GM12875 (cell line): ENCODE results near the gene ZFYVE28.
A peak's percentile ranks its signal among the peaks of the same experiment; 100 is the strongest.

ENCODE experiments used
- H3K4me3 ChIP-seq: one replicate; pipeline ENCODE4 v1.5.1; 2011; ENCODE audit warnings: low read depth, low read length, control low read depth
- TF ChIP-seq, protein P1 (sequence below): IDR thresholded peaks from 2 replicates; pipeline ENCODE4 v1.5.1; 2011; ENCODE audit warnings: low read depth, mild to moderate bottlenecking, control low read depth, inconsistent platforms, low read length, moderate library complexity, borderline replicate concordance; ENCODE audit not compliant: insufficient read depth

The ZFYVE28 gene

DNA sequence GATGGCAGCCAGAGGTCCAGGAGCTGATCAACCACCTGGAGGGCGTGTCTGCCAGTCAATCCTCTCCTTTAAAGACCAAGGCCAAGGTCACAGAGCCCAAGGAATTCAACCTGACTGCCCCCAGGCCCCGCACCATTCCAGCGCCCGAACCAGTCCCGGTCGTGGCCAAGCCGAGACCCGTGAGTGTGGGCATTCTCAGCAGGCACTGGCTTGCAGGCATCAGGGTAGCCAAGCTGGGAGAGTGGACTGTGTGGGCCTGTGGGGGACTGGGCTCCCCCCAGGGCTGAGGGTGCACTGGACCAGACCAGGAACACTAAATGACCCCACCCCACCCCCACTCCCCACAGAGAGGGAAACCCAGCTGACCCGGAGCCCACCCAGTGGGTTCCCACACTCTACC is 26.7 kb upstream of the ZFYVE28 start:
- TF ChIP-seq, protein P1, sequence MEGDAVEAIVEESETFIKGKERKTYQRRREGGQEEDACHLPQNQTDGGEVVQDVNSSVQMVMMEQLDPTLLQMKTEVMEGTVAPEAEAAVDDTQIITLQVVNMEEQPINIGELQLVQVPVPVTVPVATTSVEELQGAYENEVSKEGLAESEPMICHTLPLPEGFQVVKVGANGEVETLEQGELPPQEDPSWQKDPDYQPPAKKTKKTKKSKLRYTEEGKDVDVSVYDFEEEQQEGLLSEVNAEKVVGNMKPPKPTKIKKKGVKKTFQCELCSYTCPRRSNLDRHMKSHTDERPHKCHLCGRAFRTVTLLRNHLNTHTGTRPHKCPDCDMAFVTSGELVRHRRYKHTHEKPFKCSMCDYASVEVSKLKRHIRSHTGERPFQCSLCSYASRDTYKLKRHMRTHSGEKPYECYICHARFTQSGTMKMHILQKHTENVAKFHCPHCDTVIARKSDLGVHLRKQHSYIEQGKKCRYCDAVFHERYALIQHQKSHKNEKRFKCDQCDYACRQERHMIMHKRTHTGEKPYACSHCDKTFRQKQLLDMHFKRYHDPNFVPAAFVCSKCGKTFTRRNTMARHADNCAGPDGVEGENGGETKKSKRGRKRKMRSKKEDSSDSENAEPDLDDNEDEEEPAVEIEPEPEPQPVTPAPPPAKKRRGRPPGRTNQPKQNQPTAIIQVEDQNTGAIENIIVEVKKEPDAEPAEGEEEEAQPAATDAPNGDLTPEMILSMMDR: no peak
- H3K4me3 ChIP-seq: no peak overlapping the region

DNA sequence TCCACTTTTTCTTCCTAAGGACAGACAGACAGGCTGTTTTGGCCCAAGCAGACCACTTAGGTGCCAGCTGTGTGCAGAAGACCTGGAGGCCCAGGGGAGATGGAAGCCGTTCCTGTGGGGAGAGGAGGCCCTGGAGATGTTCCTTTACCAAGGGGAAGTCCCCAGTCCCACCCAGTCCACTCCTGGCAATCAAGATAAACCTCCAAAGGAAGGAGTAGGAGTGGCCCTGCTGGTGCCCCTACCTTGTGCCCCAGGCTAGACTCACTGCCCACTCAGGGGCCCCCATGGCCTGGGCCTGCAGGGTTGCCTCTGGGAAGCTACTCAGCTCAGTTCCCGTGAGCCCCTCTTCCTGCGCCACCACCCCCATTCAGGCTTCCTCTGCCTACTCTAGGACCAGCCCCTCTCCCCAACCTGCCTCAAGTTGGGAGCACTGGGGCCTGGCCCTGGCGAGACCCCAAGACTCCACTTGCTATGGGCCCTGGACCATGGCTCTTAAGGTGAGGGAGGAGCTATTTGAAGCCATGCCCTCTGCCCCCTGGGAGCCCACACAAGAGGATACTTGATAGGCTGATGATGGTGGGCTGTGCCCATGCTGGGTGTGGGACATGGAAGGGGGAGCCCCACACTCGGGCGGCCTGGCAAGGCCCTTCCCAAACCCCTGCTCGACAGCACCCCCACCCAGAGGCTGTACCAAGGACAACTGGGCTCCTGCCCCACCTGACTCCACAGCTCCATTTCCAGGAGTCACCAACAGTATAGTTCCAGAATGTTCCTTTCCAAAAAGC is 25.7 kb upstream of the ZFYVE28 start:
- no peak overlapping the region for H3K4me3 ChIP-seq
- TF ChIP-seq, protein P1: no peak

DNA sequence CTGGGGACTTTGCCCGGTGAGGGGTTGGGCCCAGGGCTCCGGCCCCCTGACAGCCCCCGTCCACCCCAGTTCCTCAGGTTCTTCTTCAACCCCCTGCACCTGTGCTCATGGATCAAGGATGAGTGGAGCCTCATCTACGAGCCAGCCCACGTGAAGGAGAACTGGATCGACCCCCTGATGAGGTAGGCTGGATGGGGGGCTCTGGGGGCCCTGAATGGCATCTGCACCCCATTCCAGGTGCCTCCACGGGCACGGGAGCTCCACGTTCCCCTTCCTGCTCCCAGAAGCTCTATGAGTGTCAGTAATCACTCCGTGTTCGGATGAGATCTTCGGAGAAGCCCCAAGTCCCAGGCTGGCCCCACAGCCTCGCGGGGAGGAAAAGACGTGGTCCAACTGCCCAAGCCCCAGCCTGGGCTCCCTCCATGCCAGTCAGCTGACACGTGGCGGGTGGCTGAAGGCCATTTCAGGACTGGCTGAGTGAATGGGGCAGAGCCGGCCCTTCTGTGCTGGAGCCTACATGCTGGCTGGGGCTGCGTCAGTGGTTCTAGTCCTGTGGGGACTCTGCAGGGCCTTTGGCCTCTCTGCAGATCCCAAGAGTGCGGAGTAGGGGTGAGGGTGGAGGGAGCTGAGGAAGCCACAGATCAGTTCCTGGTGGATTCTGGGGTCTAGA is 24.8 kb upstream of the ZFYVE28 start:
- TF ChIP-seq, protein P1: no peak
- H3K4me3 ChIP-seq: no peak overlapping the region

DNA sequence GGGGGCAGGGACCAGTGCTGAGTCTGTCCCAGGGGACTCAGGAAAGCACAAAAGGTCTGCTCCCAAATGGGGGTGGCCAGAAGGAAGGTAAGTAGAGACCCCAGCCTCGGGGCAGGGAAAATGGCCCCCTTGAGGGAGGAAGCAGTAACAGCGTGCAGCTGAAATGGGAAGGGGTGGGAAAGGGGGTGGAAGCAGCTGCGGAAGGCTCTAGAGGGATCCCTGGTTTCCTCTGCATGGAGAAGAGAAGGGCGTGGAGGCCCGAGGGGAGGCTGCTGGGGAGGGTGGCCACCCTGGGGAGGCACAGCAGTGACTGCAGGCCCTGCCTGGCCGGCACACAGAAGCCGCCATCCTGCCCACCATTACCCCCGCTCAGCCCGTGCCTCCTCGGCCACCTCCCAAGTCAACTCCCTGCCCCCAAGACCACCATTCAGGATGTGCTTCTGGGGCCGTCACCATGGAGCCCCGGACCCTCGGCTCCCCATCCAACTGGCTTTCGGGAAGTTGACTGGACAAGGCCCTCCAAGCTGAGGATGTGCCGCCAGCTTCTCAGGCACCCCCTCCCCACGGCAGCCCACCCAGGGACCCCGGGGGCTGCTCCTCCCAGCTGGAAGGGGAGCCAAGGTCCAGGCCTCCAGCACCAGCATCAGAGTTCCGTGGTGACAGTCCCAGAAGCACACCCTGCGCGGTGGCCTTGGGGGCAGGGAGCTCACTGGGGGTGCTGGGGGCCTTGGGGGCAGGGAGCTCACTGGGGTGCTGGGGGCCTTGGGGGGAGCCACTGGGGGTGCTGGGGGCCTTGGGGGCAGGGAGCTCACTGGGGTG is 23.9 kb upstream of the ZFYVE28 start:
- H3K4me3 ChIP-seq: no peak overlapping the region
- TF ChIP-seq, protein P1: no peak

DNA sequence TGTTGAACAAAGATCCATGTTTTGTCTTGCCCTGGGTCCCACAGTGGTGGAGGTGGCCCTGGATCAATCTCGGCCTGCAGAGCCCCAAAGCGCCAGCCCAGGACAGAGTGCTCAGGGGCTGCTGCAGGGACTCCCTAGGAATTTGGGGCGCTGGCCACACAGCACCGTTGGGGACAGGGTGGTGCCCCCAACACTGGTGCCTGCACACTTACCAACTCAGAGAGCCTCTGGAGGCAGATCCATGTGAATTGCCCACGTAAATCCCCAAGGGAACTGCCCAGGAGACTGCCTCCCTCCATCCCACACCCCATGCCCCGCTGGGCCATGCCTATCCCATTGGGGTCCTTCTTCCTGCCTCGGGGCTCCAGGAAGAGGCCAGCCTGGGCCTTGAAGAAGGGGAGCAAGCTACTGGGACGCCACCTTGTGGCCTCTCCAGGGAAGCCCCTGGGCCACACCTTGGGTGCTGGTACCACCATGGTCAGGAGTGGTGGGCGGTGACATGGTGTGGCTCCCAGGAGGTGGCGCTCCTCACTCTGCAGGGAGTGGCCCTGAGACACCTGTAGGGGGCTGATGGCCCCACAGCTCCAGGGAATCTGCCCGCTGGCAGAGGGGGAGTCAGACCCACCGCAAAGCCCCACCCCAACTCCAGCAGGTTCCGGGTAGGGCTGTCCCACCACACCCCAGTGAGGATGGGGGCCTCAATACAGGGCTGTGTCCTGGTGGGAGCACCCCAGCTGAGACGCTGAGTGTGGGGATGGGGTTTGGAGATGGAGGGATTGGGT is 23.1 kb upstream of the ZFYVE28 start:
- H3K4me3 ChIP-seq: no peak overlapping the region
- TF ChIP-seq, protein P1: peak; percentile 96

DNA sequence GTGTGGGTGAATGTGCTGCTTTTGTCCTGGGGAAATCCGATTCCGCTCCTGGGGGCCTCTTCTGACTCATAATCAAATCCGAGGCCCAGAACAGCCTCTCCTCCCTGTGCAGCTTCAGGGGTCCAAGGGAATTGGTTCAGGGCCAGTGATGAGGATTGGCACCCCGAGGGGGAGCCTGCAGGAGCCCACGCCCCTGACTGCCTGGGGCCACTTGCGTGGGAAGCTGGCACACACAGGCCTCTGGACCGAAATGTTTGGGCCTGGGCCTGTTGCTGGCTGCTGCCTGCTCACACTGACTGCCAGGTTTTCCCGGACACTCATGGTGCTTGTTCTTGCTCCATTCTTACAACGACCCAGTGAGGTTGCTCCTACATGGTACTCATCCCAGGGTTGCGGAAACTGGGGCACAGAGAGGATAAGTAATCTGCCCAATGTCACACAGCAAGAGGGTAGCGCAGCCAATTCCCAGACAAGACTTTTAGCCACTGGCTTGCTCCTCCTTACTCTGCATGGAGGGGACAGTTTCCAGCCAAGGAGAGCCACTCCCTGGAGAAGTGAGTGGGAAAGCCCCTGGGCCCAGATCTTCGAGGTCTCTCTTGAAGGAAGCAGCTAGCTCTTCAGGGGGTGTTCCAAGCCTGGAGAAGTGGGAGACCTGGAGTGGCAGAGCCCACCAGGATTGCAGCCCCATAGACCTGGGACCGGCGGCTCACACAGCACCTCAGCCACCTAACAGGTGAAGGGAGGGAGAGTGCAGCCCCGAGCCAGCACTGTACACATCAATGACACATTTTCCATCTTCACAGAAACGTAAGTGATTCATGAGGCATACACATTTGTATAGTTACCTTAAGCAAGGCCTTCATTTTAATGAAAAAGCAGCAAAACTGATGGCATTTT is 20.6 kb upstream of the ZFYVE28 start:
- TF ChIP-seq, protein P1: no peak
- no peak overlapping the region for H3K4me3 ChIP-seq
